ENCODE results near the gene MMP8. TPM values are rescaled to one million over a fixed set of nuclear protein-coding genes. Genes with fewer than 3 reads are reported as not detected.

MMP8 gene
- total and polyA plus RNA-seq, 2 experiments from 2014 or later: not detected

- Histone ChIP-seq H3K9me2 (ENCODE audit: insufficient read depth) (no peaks in the 10 kb centered on the region), H3K36me3 (ENCODE audit: insufficient read depth) (no peaks in the 10 kb centered on the region), H3K27ac (ENCODE audit: low read depth) (no peak overlapping the region), H4K20me1 (replicated peaks; ENCODE audit: insufficient read depth) (no peaks in the 10 kb centered on the region), H3K27me3 (ENCODE audit: insufficient read depth) (no peaks in the 10 kb centered on the region), H3K4me1 (ENCODE audit: insufficient read depth) (no peaks in the 10 kb centered on the region), H3K79me2 (replicated peaks; ENCODE audit: insufficient read depth) (no peaks in the 10 kb centered on the region), H3K4me2 (no peak overlapping the region), H2AFZ (no peak overlapping the region), H3F3A (replicated peaks; ENCODE audit: low read depth) (no peaks in the 10 kb centered on the region), H3K4me3 (no peak overlapping the region)
- Mint-ChIP-seq H3K27me3 (ENCODE audit: insufficient read depth, low read depth, poor library complexity) (peaks cover 1% of the 10 kb centered on the region), H3K27ac (no peak overlapping the region), H3K36me3 (ENCODE audit: low read depth) (no peaks in the 10 kb centered on the region), H3K4me1 (peaks cover 5% of the 10 kb centered on the region; the same call in 2 of the 3 replicates), H3K4me3 (no peak overlapping the region), H3K9me3 (no peaks in the 10 kb centered on the region)
- DNase-seq (ENCODE audit: low spot score): no peak
- no peak for ATAC-seq
- TF ChIP-seq STAT1 (IDR thresholded peaks at IDR 0.05; ENCODE audit: unreplicated experiment): no peak
- TF ChIP-seq ZNF331 (CRISPR knock-in tag; IDR thresholded peaks at IDR 0.05; ENCODE audit: low read depth): no peak
- no peak for TF ChIP-seq POLR2AphosphoS5 (IDR thresholded peaks at IDR 0.05; ENCODE audit: low read depth)
- no peak for TF ChIP-seq ETS1 (IDR thresholded peaks at IDR 0.05)
- no peak for TF ChIP-seq REST (IDR thresholded peaks at IDR 0.05; ENCODE audit: unreplicated experiment)
- no peak for TF ChIP-seq CREB1 (CRISPR knock-in tag; IDR thresholded peaks at IDR 0.05; ENCODE audit: low read depth)
- no peak for TF ChIP-seq EZH2 (IDR thresholded peaks at IDR 0.05; ENCODE audit: low read depth, unreplicated experiment)
- no peak for TF ChIP-seq ZNF462 (CRISPR knock-in tag; IDR thresholded peaks at IDR 0.05)
Observed at GRCh38 chr11:102695201-102695600, 29.6 kb downstream of the MMP8 start.
